Measurements from ENCODE around the gene TCIRG1.

- TF ChIP-seq POLR2A (IDR thresholded peaks at IDR 0.05; ENCODE audit: extremely low read depth, insufficient read length) (no peak), CTCF (IDR thresholded peaks at IDR 0.05; ENCODE audit: low read depth, low read length) (no peak)
Observed at GRCh38 chr11:68022531-68022930, 16.3 kb upstream of the TCIRG1 start.
